Measurements from ENCODE around the gene MED19.

GRCh38 chr11:57727185-57727584, 15.2 kb upstream of the MED19 start:
- TF ChIP-seq CTCF (IDR thresholded peaks at IDR 0.05) (no peak), POLR2A (IDR thresholded peaks at IDR 0.05) (no peak)

All from esophagus squamous epithelium (tissue), 4 donors.